ENCODE results near the gene RHAG. TPM values are rescaled to one million over a fixed set of nuclear protein-coding genes. Genes with fewer than 3 reads are reported as not detected.

Gene RHAG
- total RNA-seq, 1 experiment from 2014 or later: not detected

- no peak overlapping the region for H3K4me2 ChIP-seq (ENCODE audit: insufficient read depth, insufficient read length, low read length)
- no peaks in the 10 kb centered on the region for H3K79me2 ChIP-seq (ENCODE audit: insufficient read depth, low read length)
- H3T11ph ChIP-seq (ENCODE audit: low read length): no peak overlapping the region
- no peaks in the 10 kb centered on the region for H4K20me1 ChIP-seq (ENCODE audit: control insufficient read depth, insufficient read depth, insufficient read length)
- no peak overlapping the region for H3K56ac ChIP-seq (ENCODE audit: insufficient read length, low read depth, low read length)
- no peak overlapping the region for H2BK12ac ChIP-seq (ENCODE audit: insufficient read length, low read depth, low read length)
- H3K27me3 ChIP-seq (ENCODE audit: insufficient read depth, low read length): no peaks in the 10 kb centered on the region
- H3K27ac ChIP-seq (ENCODE audit: insufficient read length, low read depth, low read length): no peak overlapping the region
- no peak for TF ChIP-seq CTCF (conservative IDR thresholded peaks at IDR 0.05)
- H2BK20ac ChIP-seq (ENCODE audit: low read depth, low read length, poor library complexity, severe bottlenecking): no peak overlapping the region
- no peak overlapping the region for H4K91ac ChIP-seq (ENCODE audit: insufficient read length, low read depth, low read length)
- Mint-ChIP-seq H3K27ac (no peak overlapping the region), H3K4me3 (no peak overlapping the region), H3K9me3 (no peaks in the 10 kb centered on the region), H3K27me3 (ENCODE audit: low read depth) (no peaks in the 10 kb centered on the region), H3K4me1 (no peaks in the 10 kb centered on the region), H3K36me3 (ENCODE audit: insufficient read depth in 1 of 3, low read depth in 3 of 3) (no peaks in the 10 kb centered on the region)
- H3K14ac ChIP-seq (ENCODE audit: insufficient read depth, low read length): no peak overlapping the region
- no peak overlapping the region for H4K5ac ChIP-seq (ENCODE audit: insufficient read length, low read depth, low read length)
- H4K8ac ChIP-seq (replicated peaks; ENCODE audit: insufficient read length, low read depth, low read length): no peak overlapping the region
- H3K18ac ChIP-seq (ENCODE audit: insufficient read length, low read depth, low read length): no peak overlapping the region
- H3K79me1 ChIP-seq (ENCODE audit: insufficient read depth, low read depth, low read length, poor library complexity, severe bottlenecking): no peaks in the 10 kb centered on the region
- H3K4ac ChIP-seq (ENCODE audit: low read depth, low read length): no peak overlapping the region
- no peak overlapping the region for H2BK120ac ChIP-seq (ENCODE audit: low read depth, low read length, poor library complexity, severe bottlenecking)
- no CpG with 5 or more reads among the region's 4 CpGs for WGBS (ENCODE audit: extremely low coverage, insufficient read length, low lambda C conversion rate)
- no peak overlapping the region for H2AFZ ChIP-seq (ENCODE audit: low read length)
- H3K23ac ChIP-seq (ENCODE audit: insufficient read length, low read depth, low read length): no peak overlapping the region
- no peak overlapping the region for H3K9ac ChIP-seq (ENCODE audit: extremely low read depth, insufficient read length, low read length)
- no peak overlapping the region for H2BK5ac ChIP-seq (ENCODE audit: insufficient read length, low read length)
- no peak overlapping the region for H2BK15ac ChIP-seq (ENCODE audit: low read depth, low read length)
- no peaks in the 10 kb centered on the region for H3K23me2 ChIP-seq (ENCODE audit: insufficient read length, low read depth, low read length, poor library complexity, severe bottlenecking)
- no peaks in the 10 kb centered on the region for H3K9me3 ChIP-seq (ENCODE audit: control insufficient read depth, low read depth, low read length)
- no peak for DNase-seq
- no peaks in the 10 kb centered on the region for H3K4me1 ChIP-seq (ENCODE audit: insufficient read depth, low read length)
- H2AK5ac ChIP-seq (ENCODE audit: insufficient read length, low read length): no peak overlapping the region
These were observed 10.3 kb upstream of the RHAG start for GRCh38 chr6:49646942-49647341.
